Measurements from ENCODE around the gene ACACB. TPM values are rescaled to one million over a fixed set of nuclear protein-coding genes. Genes with fewer than 3 reads are reported as not detected.

Gene ACACB
- total and polyA plus RNA-seq, 8 donors: 12.5 to 21.3 (median 15.8) TPM

- Histone ChIP-seq H3K36me3 (peaks cover 0 to 34% of the 10 kb centered on the region in 2 donors), H3K4me3 (no peak overlapping the region), H3K9me3 (peaks cover 0 to 12% of the 10 kb centered on the region in 2 donors), H3K27ac (no peak overlapping the region), H3K4me1 (no peaks in the 10 kb centered on the region), H3K27me3 (no peaks in the 10 kb centered on the region)
- no peak for ATAC-seq
- no peak for DNase-seq
- TF ChIP-seq, protein P1, sequence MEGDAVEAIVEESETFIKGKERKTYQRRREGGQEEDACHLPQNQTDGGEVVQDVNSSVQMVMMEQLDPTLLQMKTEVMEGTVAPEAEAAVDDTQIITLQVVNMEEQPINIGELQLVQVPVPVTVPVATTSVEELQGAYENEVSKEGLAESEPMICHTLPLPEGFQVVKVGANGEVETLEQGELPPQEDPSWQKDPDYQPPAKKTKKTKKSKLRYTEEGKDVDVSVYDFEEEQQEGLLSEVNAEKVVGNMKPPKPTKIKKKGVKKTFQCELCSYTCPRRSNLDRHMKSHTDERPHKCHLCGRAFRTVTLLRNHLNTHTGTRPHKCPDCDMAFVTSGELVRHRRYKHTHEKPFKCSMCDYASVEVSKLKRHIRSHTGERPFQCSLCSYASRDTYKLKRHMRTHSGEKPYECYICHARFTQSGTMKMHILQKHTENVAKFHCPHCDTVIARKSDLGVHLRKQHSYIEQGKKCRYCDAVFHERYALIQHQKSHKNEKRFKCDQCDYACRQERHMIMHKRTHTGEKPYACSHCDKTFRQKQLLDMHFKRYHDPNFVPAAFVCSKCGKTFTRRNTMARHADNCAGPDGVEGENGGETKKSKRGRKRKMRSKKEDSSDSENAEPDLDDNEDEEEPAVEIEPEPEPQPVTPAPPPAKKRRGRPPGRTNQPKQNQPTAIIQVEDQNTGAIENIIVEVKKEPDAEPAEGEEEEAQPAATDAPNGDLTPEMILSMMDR (IDR thresholded peaks at IDR 0.05): no peak
- intact Hi-C loops (cut with DNase I): no loop called here
Observed at GRCh38 chr12:109258201-109258600, 141.8 kb downstream of the ACACB start.

- TF ChIP-seq, protein P1 (IDR thresholded peaks at IDR 0.05): no peak
- no peak for DNase-seq
- Histone ChIP-seq H3K36me3 (peaks cover 0 to 27% of the 10 kb centered on the region in 2 donors), H3K27me3 (no peaks in the 10 kb centered on the region), H3K4me3 (no peak overlapping the region), H3K9me3 (peaks cover 0 to 6% of the 10 kb centered on the region in 2 donors), H3K4me1 (no peaks in the 10 kb centered on the region), H3K27ac (no peak overlapping the region)
- intact Hi-C loops (cut with DNase I): no loop called here
- ATAC-seq: no peak
Observed at GRCh38 chr12:109258607-109259544, 142.5 kb downstream of the ACACB start.

DNA sequence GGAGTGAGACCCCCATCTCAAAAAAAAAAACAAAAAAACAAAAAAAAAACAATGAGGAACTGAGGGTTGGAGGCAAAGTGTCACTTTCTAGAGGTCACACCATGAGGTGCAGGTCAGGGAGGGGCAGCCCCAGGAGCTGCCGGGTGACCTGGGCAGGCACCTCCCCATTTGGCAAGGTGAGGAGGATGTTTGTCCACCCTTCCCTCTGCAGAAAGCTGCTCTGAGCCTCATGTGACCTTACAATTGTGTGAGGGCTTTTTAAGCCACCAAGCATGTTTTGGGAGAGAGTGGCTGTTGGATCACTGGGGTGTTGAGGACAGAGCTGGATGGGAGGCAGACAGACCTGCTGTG lies 143.1 kb downstream of the ACACB start:
- ATAC-seq: no peak
- H3K4me1 ChIP-seq: no peaks in the 10 kb centered on the region
- TF ChIP-seq, protein P1 (IDR thresholded peaks at IDR 0.05): no peak
- H3K4me3 ChIP-seq: no peak overlapping the region
- DNase-seq: no peak
- H3K27me3 ChIP-seq: no peaks in the 10 kb centered on the region
- H3K9me3 ChIP-seq: no peaks in the 10 kb centered on the region
- peaks cover 0 to 21% of the 10 kb centered on the region in 2 donors for H3K36me3 ChIP-seq
- H3K27ac ChIP-seq: no peak overlapping the region
- intact Hi-C loops (cut with DNase I): no loop called here

DNA sequence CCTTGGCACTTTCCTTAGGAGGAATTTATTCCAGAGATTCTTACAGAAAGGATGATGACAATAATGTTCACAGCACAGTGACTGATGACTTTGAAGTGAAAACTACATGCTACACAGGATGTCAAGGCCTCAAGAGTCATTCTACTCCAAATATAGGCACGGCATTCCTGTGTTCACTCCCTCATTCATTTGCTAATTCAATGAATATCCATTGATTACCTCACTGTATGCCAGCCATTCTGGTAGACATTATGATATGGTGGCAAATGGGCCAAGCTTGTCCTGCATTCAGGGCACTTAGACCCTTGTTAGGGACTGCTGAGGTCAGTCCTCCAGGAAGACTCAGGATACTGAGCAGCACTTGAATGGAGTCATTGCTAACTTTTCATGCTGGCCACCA lies 144.7 kb downstream of the ACACB start:
- DNase-seq: no peak
- TF ChIP-seq, protein P1 (IDR thresholded peaks at IDR 0.05): no peak
- H3K9me3 ChIP-seq: no peaks in the 10 kb centered on the region
- intact Hi-C loops (cut with DNase I): no loop called here
- H3K27ac ChIP-seq: no peak overlapping the region
- no peak for ATAC-seq
- no peaks in the 10 kb centered on the region for H3K27me3 ChIP-seq
- no peaks in the 10 kb centered on the region for H3K4me1 ChIP-seq
- H3K36me3 ChIP-seq: peaks cover 0 to 35% of the 10 kb centered on the region in 2 donors
- no peak overlapping the region for H3K4me3 ChIP-seq

DNA sequence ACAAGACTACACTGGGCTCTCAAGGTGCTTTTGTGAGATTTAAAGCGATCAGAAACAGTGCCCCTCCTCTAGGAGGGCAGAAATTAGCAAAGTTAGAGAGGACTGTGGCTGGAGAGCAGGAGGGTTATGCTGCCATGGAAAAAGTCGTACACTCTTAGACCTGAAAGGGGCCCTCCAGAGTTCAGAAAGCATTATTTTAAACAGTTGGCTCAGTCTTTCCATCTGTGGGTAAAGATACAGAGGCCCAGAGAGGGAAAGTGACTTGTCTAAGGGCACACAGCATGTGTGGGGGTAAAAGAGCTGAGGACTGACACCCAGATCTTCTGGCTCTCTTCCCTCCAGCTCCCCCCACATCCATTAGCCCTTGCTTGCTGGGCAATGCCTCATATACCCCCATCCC lies 145.6 kb downstream of the ACACB start:
- ATAC-seq: no peak
- intact Hi-C loops (cut with DNase I): no loop called here

More for the DNA sequence above, 145.6 kb downstream of the ACACB start:
- TF ChIP-seq, protein P1 (IDR thresholded peaks at IDR 0.05): no peak
- H3K4me1 ChIP-seq: no peaks in the 10 kb centered on the region
- no peak overlapping the region for H3K4me3 ChIP-seq
- no peak overlapping the region for H3K27ac ChIP-seq
- no peaks in the 10 kb centered on the region for H3K9me3 ChIP-seq
- H3K36me3 ChIP-seq: peaks cover 0 to 40% of the 10 kb centered on the region in 2 donors
- no peaks in the 10 kb centered on the region for H3K27me3 ChIP-seq
- DNase-seq: no peak
